H4 (cell line): Measurements from ENCODE around the gene ASAP2. TPM values are rescaled to one million over a fixed set of nuclear protein-coding genes. Genes with fewer than 3 reads are reported as not detected.

Source experiments
- DNase-seq: peaks from one replicate; pipeline ENCODE4 v3.0.0-alpha.2; 2015; ENCODE audit warnings: low spot score
- total RNA-seq: library from RNA; depleted of rRNA; stranded (reverse); fragments of >200 nt; shearing (Covaris generic); gene quantifications from 2 replicates; pipeline ENCODE4 v1.2.3, GENCODE V29; 2014

ASAP2 gene
- total RNA-seq, 1 experiment from 2014 or later, result 10.4 TPM

- no peak for DNase-seq
Measured at GRCh38 chr2:9297156-9297555, 90.5 kb downstream of the ASAP2 start.

- DNase-seq, result no peak
Measured at GRCh38 chr2:9297807-9298206, 91.2 kb downstream of the ASAP2 start.

GRCh38 chr2:9298583-9298982, 92.0 kb downstream of the ASAP2 start:
- DNase-seq, result no peak

GRCh38 chr2:9299161-9300100, 92.8 kb downstream of the ASAP2 start:
- no peak for DNase-seq

GRCh38 chr2:9300214-9300613, 93.6 kb downstream of the ASAP2 start:
- DNase-seq, result no peak

- no peak for DNase-seq
Measured at GRCh38 chr2:9300829-9301453, 94.3 kb downstream of the ASAP2 start.

- no peak for DNase-seq
Measured at GRCh38 chr2:9302755-9303154, 96.1 kb downstream of the ASAP2 start.

- DNase-seq, result no peak
Measured at GRCh38 chr2:9303528-9304225, 97.1 kb downstream of the ASAP2 start.

- DNase-seq, result no peak
Measured at GRCh38 chr2:9306911-9307310, 100.3 kb downstream of the ASAP2 start.

GRCh38 chr2:9307535-9307934, 100.9 kb downstream of the ASAP2 start:
- no peak for DNase-seq

GRCh38 chr2:9308186-9308955, 101.8 kb downstream of the ASAP2 start:
- no peak for DNase-seq

- DNase-seq, result no peak
Measured at GRCh38 chr2:9309147-9309546, 102.5 kb downstream of the ASAP2 start.

- DNase-seq, result peak; percentile 28
Measured at GRCh38 chr2:9310377-9310776, 103.8 kb downstream of the ASAP2 start.

- no peak for DNase-seq
Measured at GRCh38 chr2:9310798-9311197, 104.2 kb downstream of the ASAP2 start.

GRCh38 chr2:9311488-9311887, 104.9 kb downstream of the ASAP2 start:
- no peak for DNase-seq

GRCh38 chr2:9312591-9312990, 106.0 kb downstream of the ASAP2 start:
- DNase-seq, result no peak

GRCh38 chr2:9313443-9313842, 106.8 kb downstream of the ASAP2 start:
- DNase-seq, result no peak

GRCh38 chr2:9315280-9315847, 108.8 kb downstream of the ASAP2 start:
- no peak for DNase-seq

- no peak for DNase-seq
Measured at GRCh38 chr2:9317559-9317958, 110.9 kb downstream of the ASAP2 start.

- DNase-seq, result no peak
Measured at GRCh38 chr2:9318461-9319337, 112.1 kb downstream of the ASAP2 start.
